PC-3 (cell line): Measurements from ENCODE around the gene WDR33.

Experiments used
- EZH2 ChIP-seq: fragments of 300-600 bp; sonication (generic); IDR thresholded peaks from one replicate; pipeline ENCODE4 v1.6.1; 2017; ENCODE audit warnings: antibody characterized with exemption, mild to moderate bottlenecking, low read length; ENCODE audit not compliant: unreplicated experiment
- TF ChIP-seq, protein P1 (sequence below): fragments of 300-600 bp; sonication (generic); conservative IDR thresholded peaks from 2 replicates; pipeline ENCODE4 v1.5.1; 2017; ENCODE audit warnings: antibody characterized with exemption, low read depth, mild to moderate bottlenecking, low read length

DNA sequence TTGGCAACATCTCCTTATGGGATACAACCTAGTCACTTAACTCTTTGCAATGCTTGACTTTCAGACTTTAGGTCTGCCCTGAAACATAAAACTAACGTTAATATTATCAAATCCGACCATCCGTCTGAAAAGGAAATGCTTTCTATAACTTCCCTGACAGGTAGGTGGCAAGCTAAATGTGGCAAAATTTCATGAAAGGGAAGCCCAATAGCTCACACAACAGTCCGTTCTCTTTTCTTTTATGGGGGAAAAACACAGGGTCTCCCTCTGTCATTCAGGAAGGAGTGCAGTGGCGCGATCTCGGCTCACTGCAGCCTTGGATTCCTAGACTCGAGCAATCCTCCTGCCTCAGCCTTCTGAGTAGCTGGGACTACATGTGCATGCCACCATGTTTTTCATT is 56.8 kb downstream of the WDR33 start:
- TF ChIP-seq, protein P1, sequence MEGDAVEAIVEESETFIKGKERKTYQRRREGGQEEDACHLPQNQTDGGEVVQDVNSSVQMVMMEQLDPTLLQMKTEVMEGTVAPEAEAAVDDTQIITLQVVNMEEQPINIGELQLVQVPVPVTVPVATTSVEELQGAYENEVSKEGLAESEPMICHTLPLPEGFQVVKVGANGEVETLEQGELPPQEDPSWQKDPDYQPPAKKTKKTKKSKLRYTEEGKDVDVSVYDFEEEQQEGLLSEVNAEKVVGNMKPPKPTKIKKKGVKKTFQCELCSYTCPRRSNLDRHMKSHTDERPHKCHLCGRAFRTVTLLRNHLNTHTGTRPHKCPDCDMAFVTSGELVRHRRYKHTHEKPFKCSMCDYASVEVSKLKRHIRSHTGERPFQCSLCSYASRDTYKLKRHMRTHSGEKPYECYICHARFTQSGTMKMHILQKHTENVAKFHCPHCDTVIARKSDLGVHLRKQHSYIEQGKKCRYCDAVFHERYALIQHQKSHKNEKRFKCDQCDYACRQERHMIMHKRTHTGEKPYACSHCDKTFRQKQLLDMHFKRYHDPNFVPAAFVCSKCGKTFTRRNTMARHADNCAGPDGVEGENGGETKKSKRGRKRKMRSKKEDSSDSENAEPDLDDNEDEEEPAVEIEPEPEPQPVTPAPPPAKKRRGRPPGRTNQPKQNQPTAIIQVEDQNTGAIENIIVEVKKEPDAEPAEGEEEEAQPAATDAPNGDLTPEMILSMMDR = no peak
- no peak for TF ChIP-seq EZH2
